B cell (primary cell): ENCODE results near the gene PTPN20. TPM values are rescaled to one million over a fixed set of nuclear protein-coding genes. Genes with fewer than 3 reads are reported as not detected.
A peak's percentile ranks its signal among the peaks of the same experiment; 100 is the strongest.
"Not testable (repeated sequence)": the region's sequence is repeated elsewhere in the genome, so short reads cannot be mapped to it uniquely, and the experiment has no call there.

ENCODE experiments used
- ATAC-seq: fragments of 200-7000 bp; cut with Tn5 transposase; one replicate; pipeline ENCODE4 v1.10.0; 2021; ENCODE audit warnings: low read depth, mild to moderate bottlenecking, moderate number of reproducible peaks, moderate library complexity
- CTCF ChIA-PET: fragments of 350-600 bp; sonication (Branson Sonifier 250); formaldehyde crosslinking; loops from one replicate; lab custom pipeline; 2021; ENCODE audit warnings: antibody characterized with exemption, inconsistent platforms; lab: Charles Lee
- POLR2A ChIA-PET: fragments of 350-600 bp; sonication (Branson Sonifier 250); formaldehyde crosslinking; loops from one replicate; lab custom pipeline; 2021; ENCODE audit warnings: antibody characterized with exemption; lab: Charles Lee
- DNase-seq: peaks from one replicate; pipeline ENCODE4 v3.0.0; 2013
- H2AFZ ChIP-seq: 2 replicates; pipeline ENCODE4 v1.6.1; 2012; ENCODE audit warnings: mild to moderate bottlenecking, low read depth, low read length; ENCODE audit not compliant: insufficient read depth, poor library complexity, severe bottlenecking
- H3K27ac ChIP-seq, 2 donors: 1 replicate in 1 of 2; 2 replicates in 1 of 2; pipeline ENCODE4 v1.5.1; 2012 to 2013; ENCODE audit warnings: low read length in 2 of 2, mild to moderate bottlenecking in 2 of 2, moderate library complexity in 1 of 2
- H3K27me3 ChIP-seq, 4 experiments: fragments of 200-600 bp in 1 of 4; sonication (generic) in 1 of 4; replicated peaks in 1 of 4; 1 replicate in 2 of 4; 2 replicates in 2 of 4; pipeline versions ENCODE4 v1.6.1 to v1.7.0; 2013 to 2016; ENCODE audit warnings: low read length in 3 of 4, mild to moderate bottlenecking in 2 of 4, mixed read lengths in 1 of 4, moderate library complexity in 1 of 4; ENCODE audit not compliant: insufficient read depth in 4 of 4, control insufficient read depth in 3 of 4; ENCODE audit errors: control extremely low read depth in 1 of 4
- H3K36me3 ChIP-seq, 2 experiments: replicated peaks in 1 of 2; 1 replicate in 1 of 2; 2 replicates in 1 of 2; pipeline versions ENCODE4 v1.6.1 to v1.7.1; 2013; ENCODE audit warnings: low read length in 1 of 2; ENCODE audit not compliant: insufficient read depth in 2 of 2, control insufficient read depth in 1 of 2; ENCODE audit errors: control extremely low read depth in 1 of 2, extremely low read depth in 1 of 2
- H3K4me1 ChIP-seq, 2 donors: fragments of 200-600 bp in 1 of 2; sonication (generic) in 1 of 2; 1 replicate in 1 of 2; 2 replicates in 1 of 2; pipeline versions ENCODE4 v1.5.1 to v1.6.1; 2013 to 2017; ENCODE audit warnings: low read length in 2 of 2; ENCODE audit not compliant: control insufficient read depth in 2 of 2, insufficient read depth in 2 of 2
- H3K4me2 ChIP-seq: replicated peaks from 2 replicates; pipeline ENCODE3; 2012; ENCODE audit warnings: mild to moderate bottlenecking, low read depth, low read length; ENCODE audit not compliant: poor library complexity, severe bottlenecking
- H3K4me3 ChIP-seq, 5 experiments: fragments of 200-600 bp in 1 of 5; sonication (generic) in 1 of 5; 1 replicate in 3 of 5; 2 replicates in 2 of 5; pipeline versions ENCODE4 v1.5.1 to v1.7.0; 2011 to 2016; ENCODE audit warnings: low read length in 4 of 5, mild to moderate bottlenecking in 4 of 5, low read depth in 2 of 5, control low read depth in 1 of 5, moderate library complexity in 1 of 5; ENCODE audit not compliant: insufficient read depth in 1 of 5; ENCODE audit errors: control extremely low read depth in 1 of 5, extremely low read depth in 1 of 5
- H3K79me2 ChIP-seq: fragments of 200-600 bp; sonication (generic); one replicate; pipeline ENCODE4 v1.6.0; 2016; ENCODE audit warnings: low read length; ENCODE audit not compliant: control insufficient read depth, insufficient read depth
- H3K9ac ChIP-seq: fragments of 200-600 bp; sonication (generic); 2 replicates; pipeline ENCODE4 v1.6.1; 2017; ENCODE audit warnings: mild to moderate bottlenecking, low read length, moderate library complexity
- H3K9me3 ChIP-seq, 3 donors: one replicate each; pipeline versions ENCODE4 v1.6.1 to v1.7.1; 2013; ENCODE audit warnings: low read length in 2 of 3; ENCODE audit not compliant: control insufficient read depth in 2 of 3, insufficient read depth in 1 of 3; ENCODE audit errors: control extremely low read depth in 1 of 3
- H4K20me1 ChIP-seq: 2 replicates; pipeline ENCODE4 v1.6.0; 2012; ENCODE audit warnings: mild to moderate bottlenecking, low read length; ENCODE audit not compliant: insufficient read depth, control insufficient read depth, poor library complexity, severe bottlenecking
- H3K27ac Mint-ChIP-seq: one replicate; pipeline ENCODE4 v1.8.0; 2021; ENCODE audit warnings: mixed read lengths
- H3K27me3 Mint-ChIP-seq: one replicate; pipeline ENCODE4 v1.8.0; 2021; ENCODE audit warnings: mixed read lengths
- H3K4me1 Mint-ChIP-seq: one replicate; pipeline ENCODE4 v1.8.0; 2021; ENCODE audit warnings: mixed read lengths
- H3K4me3 Mint-ChIP-seq: one replicate; pipeline ENCODE4 v1.8.0; 2021; ENCODE audit warnings: mixed read lengths
- H3K9me3 Mint-ChIP-seq: one replicate; pipeline ENCODE4 v1.8.0; 2022; ENCODE audit warnings: mixed read lengths; ENCODE audit not compliant: insufficient read depth
- WGBS: methylation state at CpG from one replicate; pipeline ENCODE4 v1.1.5; 2013; ENCODE audit warnings: missing lambda C conversion rate; ENCODE audit not compliant: insufficient coverage; 5-methylcytosine and 5-hydroxymethylcytosine counted together
- intact Hi-C: fragments of 100-400 bp; cut with micrococcal nuclease; formaldehyde crosslinking; loops from one replicate; pipeline ENCODE4 v1.10.0; 2022
- polyA plus RNA-seq: library from polyadenylated mRNA; depleted of rRNA; stranded (reverse); fragments of >200 nt; gene quantifications from 2 replicates; pipeline ENCODE4 v1.2.3, GENCODE V29; 2012
- total RNA-seq, 2 donors: library from RNA; stranded (reverse); fragments of 120-200 nt in 1 of 2; gene quantifications; 1 replicate in 1 of 2; 2 replicates in 1 of 2; pipeline versions ENCODE4 v1.2.3 to v1.2.4, GENCODE V29; 2013 to 2022

The PTPN20 gene
- total and polyA plus RNA-seq, 2 donors (not counting 1 experiment from before 2014, with no cell fraction given): 0.24 to 4.2 TPM

DNA sequence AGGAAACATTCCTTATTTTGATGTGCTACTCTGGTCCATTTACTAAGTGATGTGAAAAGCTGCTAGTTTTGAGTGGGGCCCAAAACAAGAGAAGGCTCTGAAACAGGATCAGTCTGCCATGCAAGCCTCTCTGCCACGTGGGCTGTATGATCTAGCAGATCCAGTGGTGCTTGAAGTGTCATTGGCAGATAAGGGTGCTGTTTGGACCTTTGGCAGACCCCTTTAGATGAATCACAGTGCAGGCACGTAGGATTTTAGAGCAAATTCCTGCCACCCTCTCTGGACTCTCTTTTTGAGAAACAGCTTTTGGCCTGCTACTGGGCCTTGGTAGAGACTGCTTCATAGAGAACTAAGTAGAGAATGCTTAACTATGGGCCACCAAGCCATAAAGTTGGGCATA lies 69.0 kb downstream of the PTPN20 start:
- H3K9me3 Mint-ChIP-seq, H3K27ac ChIP-seq, H3K4me3 Mint-ChIP-seq, H3K27ac Mint-ChIP-seq, H3K4me1 ChIP-seq, H3K36me3 ChIP-seq, CTCF ChIA-PET, H3K9ac ChIP-seq, H3K27me3 ChIP-seq, DNase-seq, H4K20me1 ChIP-seq, H3K4me3 ChIP-seq, H2AFZ ChIP-seq, H3K4me2 ChIP-seq, H3K79me2 ChIP-seq, POLR2A ChIA-PET, H3K27me3 Mint-ChIP-seq, ATAC-seq, H3K9me3 ChIP-seq, intact Hi-C loops, H3K4me1 Mint-ChIP-seq: not testable (repeated sequence)
- WGBS: no CpG with 5 or more reads among the region's 2 CpGs

DNA sequence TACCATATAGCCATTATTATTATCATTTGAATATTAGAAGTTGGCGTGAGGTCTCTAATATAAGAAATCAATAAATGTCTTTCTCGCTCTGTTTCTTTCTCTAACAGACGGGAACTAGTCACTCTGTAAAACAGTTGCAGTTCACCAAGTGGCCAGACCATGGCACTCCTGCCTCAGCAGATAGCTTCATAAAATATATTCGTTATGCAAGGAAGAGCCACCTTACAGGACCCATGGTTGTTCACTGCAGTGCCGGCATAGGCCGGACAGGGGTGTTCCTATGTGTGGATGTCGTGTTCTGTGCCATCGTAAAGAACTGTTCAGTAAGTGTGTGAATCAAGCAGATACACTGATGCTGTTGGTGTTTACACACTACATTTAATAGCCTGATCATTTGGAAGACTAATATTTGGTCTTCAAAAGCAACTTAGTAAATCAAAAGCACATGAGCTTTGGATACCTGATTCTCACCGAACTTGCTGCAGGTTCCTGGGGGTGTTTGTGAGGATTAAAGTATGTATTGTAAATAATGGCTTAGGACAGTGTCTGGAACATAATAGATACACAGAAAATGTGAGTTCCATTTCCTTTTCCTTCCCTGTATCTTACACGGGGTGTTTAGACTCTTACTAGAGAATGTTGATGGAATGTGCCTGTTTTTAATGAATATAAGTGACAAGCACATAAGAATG lies 76.2 kb downstream of the PTPN20 start:
- H3K9me3 ChIP-seq, H4K20me1 ChIP-seq, DNase-seq, H3K36me3 ChIP-seq, H3K9ac ChIP-seq, H3K4me3 ChIP-seq, H3K27me3 ChIP-seq, intact Hi-C loops, H3K4me1 ChIP-seq, H3K4me3 Mint-ChIP-seq, H2AFZ ChIP-seq, CTCF ChIA-PET, H3K27me3 Mint-ChIP-seq, H3K9me3 Mint-ChIP-seq, POLR2A ChIA-PET, H3K27ac Mint-ChIP-seq, H3K4me1 Mint-ChIP-seq, H3K27ac ChIP-seq, H3K79me2 ChIP-seq, H3K4me2 ChIP-seq: not testable (repeated sequence)
- peak; percentile 64 for ATAC-seq
- WGBS: no CpG with 5 or more reads among the region's 10 CpGs
